B cell (primary cell): ENCODE data around the gene IGLON5. TPM values are rescaled to one million over a fixed set of nuclear protein-coding genes. Genes with fewer than 3 reads are reported as not detected.

Experiments
- ATAC-seq: fragments of 200-7000 bp; cut with Tn5 transposase; one replicate; pipeline ENCODE4 v1.10.0; 2021; ENCODE audit warnings: low read depth, mild to moderate bottlenecking, moderate number of reproducible peaks, moderate library complexity
- CTCF ChIA-PET: fragments of 350-600 bp; sonication (Branson Sonifier 250); formaldehyde crosslinking; loops from one replicate; lab custom pipeline; 2021; ENCODE audit warnings: antibody characterized with exemption, inconsistent platforms; lab: Charles Lee
- POLR2A ChIA-PET: fragments of 350-600 bp; sonication (Branson Sonifier 250); formaldehyde crosslinking; loops from one replicate; lab custom pipeline; 2021; ENCODE audit warnings: antibody characterized with exemption; lab: Charles Lee
- DNase-seq: peaks from one replicate; pipeline ENCODE4 v3.0.0; 2013
- H2AFZ ChIP-seq: 2 replicates; pipeline ENCODE4 v1.6.1; 2012; ENCODE audit warnings: mild to moderate bottlenecking, low read depth, low read length; ENCODE audit not compliant: insufficient read depth, poor library complexity, severe bottlenecking
- H3K27ac ChIP-seq, 2 donors: 1 replicate in 1 of 2; 2 replicates in 1 of 2; pipeline ENCODE4 v1.5.1; 2012 to 2013; ENCODE audit warnings: low read length in 2 of 2, mild to moderate bottlenecking in 2 of 2, moderate library complexity in 1 of 2
- H3K27me3 ChIP-seq, 4 experiments: fragments of 200-600 bp in 1 of 4; sonication (generic) in 1 of 4; replicated peaks in 1 of 4; 1 replicate in 2 of 4; 2 replicates in 2 of 4; pipeline versions ENCODE4 v1.6.1 to v1.7.0; 2013 to 2016; ENCODE audit warnings: low read length in 3 of 4, mild to moderate bottlenecking in 2 of 4, mixed read lengths in 1 of 4, moderate library complexity in 1 of 4; ENCODE audit not compliant: insufficient read depth in 4 of 4, control insufficient read depth in 3 of 4; ENCODE audit errors: control extremely low read depth in 1 of 4
- H3K36me3 ChIP-seq, 2 experiments: replicated peaks in 1 of 2; 1 replicate in 1 of 2; 2 replicates in 1 of 2; pipeline versions ENCODE4 v1.6.1 to v1.7.1; 2013; ENCODE audit warnings: low read length in 1 of 2; ENCODE audit not compliant: insufficient read depth in 2 of 2, control insufficient read depth in 1 of 2; ENCODE audit errors: control extremely low read depth in 1 of 2, extremely low read depth in 1 of 2
- H3K4me1 ChIP-seq, 2 donors: fragments of 200-600 bp in 1 of 2; sonication (generic) in 1 of 2; 1 replicate in 1 of 2; 2 replicates in 1 of 2; pipeline versions ENCODE4 v1.5.1 to v1.6.1; 2013 to 2017; ENCODE audit warnings: low read length in 2 of 2; ENCODE audit not compliant: control insufficient read depth in 2 of 2, insufficient read depth in 2 of 2
- H3K4me2 ChIP-seq: replicated peaks from 2 replicates; pipeline ENCODE3; 2012; ENCODE audit warnings: mild to moderate bottlenecking, low read depth, low read length; ENCODE audit not compliant: poor library complexity, severe bottlenecking
- H3K4me3 ChIP-seq, 5 experiments: fragments of 200-600 bp in 1 of 5; sonication (generic) in 1 of 5; 1 replicate in 3 of 5; 2 replicates in 2 of 5; pipeline versions ENCODE4 v1.5.1 to v1.7.0; 2011 to 2016; ENCODE audit warnings: low read length in 4 of 5, mild to moderate bottlenecking in 4 of 5, low read depth in 2 of 5, control low read depth in 1 of 5, moderate library complexity in 1 of 5; ENCODE audit not compliant: insufficient read depth in 1 of 5; ENCODE audit errors: control extremely low read depth in 1 of 5, extremely low read depth in 1 of 5
- H3K79me2 ChIP-seq: fragments of 200-600 bp; sonication (generic); one replicate; pipeline ENCODE4 v1.6.0; 2016; ENCODE audit warnings: low read length; ENCODE audit not compliant: control insufficient read depth, insufficient read depth
- H3K9ac ChIP-seq: fragments of 200-600 bp; sonication (generic); 2 replicates; pipeline ENCODE4 v1.6.1; 2017; ENCODE audit warnings: mild to moderate bottlenecking, low read length, moderate library complexity
- H3K9me3 ChIP-seq, 3 donors: one replicate each; pipeline versions ENCODE4 v1.6.1 to v1.7.1; 2013; ENCODE audit warnings: low read length in 2 of 3; ENCODE audit not compliant: control insufficient read depth in 2 of 3, insufficient read depth in 1 of 3; ENCODE audit errors: control extremely low read depth in 1 of 3
- H4K20me1 ChIP-seq: 2 replicates; pipeline ENCODE4 v1.6.0; 2012; ENCODE audit warnings: mild to moderate bottlenecking, low read length; ENCODE audit not compliant: insufficient read depth, control insufficient read depth, poor library complexity, severe bottlenecking
- H3K27ac Mint-ChIP-seq: one replicate; pipeline ENCODE4 v1.8.0; 2021; ENCODE audit warnings: mixed read lengths
- H3K27me3 Mint-ChIP-seq: one replicate; pipeline ENCODE4 v1.8.0; 2021; ENCODE audit warnings: mixed read lengths
- H3K4me1 Mint-ChIP-seq: one replicate; pipeline ENCODE4 v1.8.0; 2021; ENCODE audit warnings: mixed read lengths
- H3K4me3 Mint-ChIP-seq: one replicate; pipeline ENCODE4 v1.8.0; 2021; ENCODE audit warnings: mixed read lengths
- H3K9me3 Mint-ChIP-seq: one replicate; pipeline ENCODE4 v1.8.0; 2022; ENCODE audit warnings: mixed read lengths; ENCODE audit not compliant: insufficient read depth
- CTCF ChIP-seq: fragments of 200-600 bp; IDR thresholded peaks from one replicate; pipeline ENCODE4 v1.8.0; 2022; ENCODE audit warnings: antibody characterized with exemption, mild to moderate bottlenecking
- EZH2 ChIP-seq: IDR thresholded peaks from 2 replicates; pipeline ENCODE4 v1.6.1; 2012; ENCODE audit warnings: borderline replicate concordance, low read depth, mild to moderate bottlenecking, moderate library complexity, low read length; ENCODE audit not compliant: insufficient read depth, poor library complexity, severe bottlenecking
- WGBS: methylation state at CpG from one replicate; pipeline ENCODE4 v1.1.5; 2013; ENCODE audit warnings: missing lambda C conversion rate; ENCODE audit not compliant: insufficient coverage; 5-methylcytosine and 5-hydroxymethylcytosine counted together
- intact Hi-C: fragments of 100-400 bp; cut with micrococcal nuclease; formaldehyde crosslinking; loops from one replicate; pipeline ENCODE4 v1.10.0; 2022
- polyA plus RNA-seq: library from polyadenylated mRNA; depleted of rRNA; stranded (reverse); fragments of >200 nt; gene quantifications from 2 replicates; pipeline ENCODE4 v1.2.3, GENCODE V29; 2012
- total RNA-seq, 2 donors: library from RNA; stranded (reverse); fragments of 120-200 nt in 1 of 2; gene quantifications; 1 replicate in 1 of 2; 2 replicates in 1 of 2; pipeline versions ENCODE4 v1.2.3 to v1.2.4, GENCODE V29; 2013 to 2022

The IGLON5 gene
- total and polyA plus RNA-seq, 2 donors (not counting 1 experiment from before 2014, with no cell fraction given), result not detected

DNA sequence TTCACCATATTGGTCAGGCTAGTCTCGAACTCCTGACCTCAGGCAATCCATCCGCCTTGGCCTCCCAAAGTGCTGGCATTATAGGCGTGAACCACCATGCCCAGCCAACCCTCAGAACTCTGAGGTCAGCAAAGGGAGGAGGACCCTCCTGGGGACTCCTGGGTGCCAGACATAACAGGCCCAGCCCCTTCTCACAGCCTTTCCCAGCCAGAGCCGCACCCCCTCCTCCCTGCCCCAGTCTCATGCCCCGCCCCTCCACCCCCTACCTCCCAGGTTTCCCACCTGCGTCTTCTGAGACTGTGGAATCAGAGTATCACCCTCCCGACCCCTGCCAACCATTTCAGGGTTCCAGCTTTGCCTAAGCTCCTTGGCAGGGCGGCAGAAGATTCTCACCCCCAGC is 5.2 kb downstream of the IGLON5 start:
- H3K79me2 ChIP-seq, result no peaks in the 10 kb centered on the region
- ChIA-PET POLR2A (no interaction called here), CTCF (interaction anchor here (1.2 kb wide), 1 partner anchor 157 kb away, joined by 4 read pairs; no protein-coding TSS in a partner anchor)
- H3K36me3 ChIP-seq, result no peaks in the 10 kb centered on the region
- no peaks in the 10 kb centered on the region for H4K20me1 ChIP-seq
- H2AFZ ChIP-seq, result no peak overlapping the region
- H3K27ac ChIP-seq, result no peak overlapping the region
- intact Hi-C loops, result no loop called here
- no peak overlapping the region for H3K4me2 ChIP-seq
- no peak overlapping the region for H3K4me3 ChIP-seq
- peaks cover 0 to 16% (median 0%) of the 10 kb centered on the region in 3 donors for H3K9me3 ChIP-seq
- Mint-ChIP-seq H3K4me1 (peaks cover 2% of the 10 kb centered on the region), H3K27ac (no peak overlapping the region), H3K9me3 (no peaks in the 10 kb centered on the region), H3K4me3 (no peak overlapping the region), H3K27me3 (peaks cover 46% of the 10 kb centered on the region)
- DNase-seq (no peak), ATAC-seq (no peak)
- H3K27me3 ChIP-seq, result peaks cover 0 to 10% (median 0%) of the 10 kb centered on the region in 4 experiments
- H3K4me1 ChIP-seq, result no peaks in the 10 kb centered on the region
- no peak overlapping the region for H3K9ac ChIP-seq
- TF ChIP-seq CTCF (no peak), EZH2 (no peak)
- 87% methylated on average over 7 of the region's 8 CpGs for WGBS

DNA sequence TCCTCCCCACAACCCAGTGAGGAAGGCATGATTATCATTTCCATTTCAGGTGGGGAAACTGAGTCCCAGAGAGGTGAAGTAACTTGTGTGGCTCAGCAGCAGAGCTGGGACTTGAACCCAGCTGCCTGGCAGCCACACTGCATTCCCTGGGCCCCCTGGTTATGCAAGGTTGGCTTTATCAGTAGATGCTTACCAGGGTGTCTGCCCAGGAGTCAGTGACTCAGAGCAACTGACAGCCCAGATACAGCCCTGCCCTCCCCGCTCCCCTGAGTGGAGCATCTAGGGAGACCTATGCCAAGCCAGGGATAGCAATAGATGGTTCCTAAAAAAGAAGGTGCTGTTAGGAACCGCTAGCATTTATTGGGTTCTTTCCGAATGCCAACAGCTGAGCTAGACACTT is 5.9 kb downstream of the IGLON5 start:
- Histone ChIP-seq H3K27me3 (peaks cover 0 to 5% (median 0%) of the 10 kb centered on the region in 4 experiments), H4K20me1 (no peaks in the 10 kb centered on the region), H3K4me3 (no peak overlapping the region), H3K79me2 (no peaks in the 10 kb centered on the region), H3K4me1 (no peaks in the 10 kb centered on the region), H3K9ac (no peak overlapping the region), H2AFZ (no peak overlapping the region), H3K36me3 (no peaks in the 10 kb centered on the region), H3K9me3 (peaks cover 0 to 16% (median 0%) of the 10 kb centered on the region in 3 donors), H3K27ac (no peak overlapping the region), H3K4me2 (no peak overlapping the region)
- ChIA-PET CTCF (no interaction called here), POLR2A (no interaction called here)
- peaks cover 43% of the 10 kb centered on the region for H3K27me3 Mint-ChIP-seq
- WGBS, result 88% methylated on average over 3 of the region's 3 CpGs
- intact Hi-C loops, result no loop called here
- no peak for DNase-seq
- H3K4me1 Mint-ChIP-seq, result peaks cover 2% of the 10 kb centered on the region
- H3K9me3 Mint-ChIP-seq, result no peaks in the 10 kb centered on the region
- TF ChIP-seq CTCF (no peak), EZH2 (no peak)
- H3K27ac Mint-ChIP-seq, result no peak overlapping the region
- ATAC-seq, result no peak
- H3K4me3 Mint-ChIP-seq, result no peak overlapping the region
